Lower lobe of right lung (tissue), 2 donors: ENCODE data around the gene DPYD. TPM values are rescaled to one million over a fixed set of nuclear protein-coding genes. Genes with fewer than 3 reads are reported as not detected.

ENCODE experiments used
- ATAC-seq, 2 donors: fragments of 200-7000 bp; cut with Tn5 transposase; one replicate each; pipeline ENCODE4 v1.9.1; 2020 to 2022; ENCODE audit warnings: mild to moderate bottlenecking in 2 of 2, moderate library complexity in 2 of 2
- DNase-seq: peaks from one replicate; pipeline ENCODE4 v3.0.0-alpha.2; 2020
- H3K27ac ChIP-seq: fragments of 200-600 bp; one replicate; pipeline ENCODE4 v1.8.0; 2022
- H3K27me3 ChIP-seq: fragments of 200-600 bp; one replicate; pipeline ENCODE4 v1.8.0; 2022; ENCODE audit warnings: low read depth
- H3K36me3 ChIP-seq: fragments of 200-600 bp; one replicate; pipeline ENCODE4 v1.8.0; 2022; ENCODE audit warnings: mild to moderate bottlenecking
- H3K4me1 ChIP-seq: fragments of 200-600 bp; one replicate; pipeline ENCODE4 v1.8.0; 2022
- H3K4me3 ChIP-seq: fragments of 200-600 bp; one replicate; pipeline ENCODE4 v1.8.0; 2022; ENCODE audit warnings: mild to moderate bottlenecking
- H3K9me3 ChIP-seq: fragments of 200-600 bp; one replicate; pipeline ENCODE4 v1.8.0; 2022
- CTCF ChIP-seq: fragments of 200-600 bp; IDR thresholded peaks from one replicate; pipeline ENCODE4 v1.8.0; 2022; ENCODE audit warnings: antibody characterized with exemption, mild to moderate bottlenecking
- intact Hi-C: fragments of 100-400 bp; cut with DNase I; formaldehyde crosslinking; loops from one replicate; pipeline ENCODE4 v1.11.0; 2022
- total RNA-seq: library from RNA; stranded (reverse); fragmentation: NEBNext Ultra II Directional; extraction: Animal tissue kit (Norgen Biotek cat#: 25700); gene quantifications from one replicate; pipeline ENCODE4 v1.2.1, GENCODE V29; 2021
- donor health status: DM: no; HTN: yes; CAD: no; lungs with severe emphysema.

The DPYD gene
- total RNA-seq, 1 donor from 2014 or later, result 91.9 TPM

- TF ChIP-seq CTCF, result no peak
Observed at GRCh38 chr1:97467445-97467844, 453.4 kb downstream of the DPYD start.

GRCh38 chr1:97464305-97464704 lies 456.5 kb downstream of the DPYD start:
- Histone ChIP-seq H3K27ac (no peak overlapping the region), H3K4me1 (no peaks in the 10 kb centered on the region), H3K36me3 (no peaks in the 10 kb centered on the region), H3K9me3 (no peaks in the 10 kb centered on the region), H3K27me3 (no peaks in the 10 kb centered on the region), H3K4me3 (no peak overlapping the region)
- intact Hi-C loops, result no loop called here
- no peak for DNase-seq
- ATAC-seq, result no peak
- TF ChIP-seq CTCF, result no peak

More at GRCh38 chr1:97467445-97467844, 453.4 kb downstream of the DPYD start:
- H3K4me3 ChIP-seq, result no peak overlapping the region
- H3K36me3 ChIP-seq, result no peaks in the 10 kb centered on the region
- no peak overlapping the region for H3K27ac ChIP-seq
- no peaks in the 10 kb centered on the region for H3K9me3 ChIP-seq
- no peaks in the 10 kb centered on the region for H3K4me1 ChIP-seq
- no peaks in the 10 kb centered on the region for H3K27me3 ChIP-seq
- intact Hi-C loops, result no loop called here
- ATAC-seq (no peak), DNase-seq (no peak)

- DNase-seq, result no peak
- Histone ChIP-seq H3K9me3 (no peaks in the 10 kb centered on the region), H3K27ac (no peak overlapping the region), H3K36me3 (no peaks in the 10 kb centered on the region), H3K4me1 (no peaks in the 10 kb centered on the region), H3K27me3 (no peaks in the 10 kb centered on the region), H3K4me3 (no peak overlapping the region)
- ATAC-seq, result no peak
- intact Hi-C loops, result no loop called here
- TF ChIP-seq CTCF, result no peak
Observed at GRCh38 chr1:97461782-97462181, 459.1 kb downstream of the DPYD start.

GRCh38 chr1:97457446-97458089 lies 463.3 kb downstream of the DPYD start:
- H3K36me3 ChIP-seq, result no peaks in the 10 kb centered on the region
- H3K4me1 ChIP-seq, result no peaks in the 10 kb centered on the region
- no peaks in the 10 kb centered on the region for H3K27me3 ChIP-seq
- intact Hi-C loops, result no loop called here
- TF ChIP-seq CTCF, result no peak
- DNase-seq (no peak), ATAC-seq (no peak)
- H3K27ac ChIP-seq, result no peak overlapping the region
- no peaks in the 10 kb centered on the region for H3K9me3 ChIP-seq
- H3K4me3 ChIP-seq, result no peak overlapping the region

GRCh38 chr1:97451944-97452343 lies 468.9 kb downstream of the DPYD start:
- no peak overlapping the region for H3K4me3 ChIP-seq
- H3K4me1 ChIP-seq, result no peaks in the 10 kb centered on the region

More at GRCh38 chr1:97451944-97452343, 468.9 kb downstream of the DPYD start:
- Histone ChIP-seq H3K27me3 (no peaks in the 10 kb centered on the region), H3K27ac (no peak overlapping the region), H3K36me3 (peaks cover 12% of the 10 kb centered on the region), H3K9me3 (no peaks in the 10 kb centered on the region)
- no peak for TF ChIP-seq CTCF
- DNase-seq, result no peak
- intact Hi-C loops, result no loop called here
- ATAC-seq, result no peak
